Measurements from ENCODE around the gene SLC35B1. TPM values are rescaled to one million over a fixed set of nuclear protein-coding genes. Genes with fewer than 3 reads are reported as not detected.

Gene SLC35B1
- polyA plus RNA-seq, 1 donor (not counting 4 experiments of a cell fraction or from before 2014, with no cell fraction given): 71.6 TPM

- Histone ChIP-seq H2AFZ (ENCODE audit: control insufficient read depth, low read length) (no peak overlapping the region), H3K27ac (ENCODE audit: control insufficient read depth, insufficient read depth, low read length) (no peak overlapping the region), H3K9me1 (ENCODE audit: control insufficient read depth, extremely low read depth, insufficient read depth, low read length) (no peaks in the 10 kb centered on the region), H3K9ac (ENCODE audit: control insufficient read depth, extremely low read depth, insufficient read depth, low read length) (no peak overlapping the region), H3K4me2 (ENCODE audit: control insufficient read depth, extremely low read depth, insufficient read depth, low read depth, low read length) (no peak overlapping the region), H4K20me1 (ENCODE audit: control insufficient read depth, extremely low read depth, insufficient read depth, low read length) (no peaks in the 10 kb centered on the region), H3K4me3 (ENCODE audit: control insufficient read depth in 2 of 3, extremely low read depth in 1 of 3, insufficient read depth in 2 of 3, low read depth in 1 of 3, low read length in 3 of 3) (no peak overlapping the region), H3K9me3 (ENCODE audit: control insufficient read depth, low read depth, low read length) (no peaks in the 10 kb centered on the region), H3K79me2 (ENCODE audit: control insufficient read depth, insufficient read depth, low read length) (no peaks in the 10 kb centered on the region), H3K36me3 (ENCODE audit: control insufficient read depth in 2 of 2, extremely low read depth in 1 of 2, insufficient read depth in 2 of 2, low read length in 2 of 2) (no peaks in the 10 kb centered on the region), H3K27me3 (ENCODE audit: control insufficient read depth, extremely low read depth, insufficient read depth, low read length) (no peaks in the 10 kb centered on the region), H3K4me1 (ENCODE audit: control insufficient read depth, extremely low read depth, insufficient read depth, low read length) (no peaks in the 10 kb centered on the region)
- no peak for TF ChIP-seq EZH2 (IDR thresholded peaks at IDR 0.05; ENCODE audit: low read length)
- TF ChIP-seq CTCF (optimal IDR thresholded peaks at IDR 0.05 in 1 of 3, IDR thresholded peaks at IDR 0.05 in 1 of 3, conservative IDR thresholded peaks at IDR 0.05 in 1 of 3; ENCODE audit: extremely low read depth in 1 of 3, insufficient read depth in 2 of 3, low read length in 3 of 3): no peak
- dilution Hi-C loops (cut with MboI; ENCODE audit: extremely low pct_ligation_motif_present, low sequenced_read_pairs): no loop called here
- DNase-seq (ENCODE audit: low read depth, low spot score) (no peak), FAIRE-seq (no peak)
Measured at GRCh38 chr17:49730078-49730784, 22.5 kb upstream of the SLC35B1 start.

DNA sequence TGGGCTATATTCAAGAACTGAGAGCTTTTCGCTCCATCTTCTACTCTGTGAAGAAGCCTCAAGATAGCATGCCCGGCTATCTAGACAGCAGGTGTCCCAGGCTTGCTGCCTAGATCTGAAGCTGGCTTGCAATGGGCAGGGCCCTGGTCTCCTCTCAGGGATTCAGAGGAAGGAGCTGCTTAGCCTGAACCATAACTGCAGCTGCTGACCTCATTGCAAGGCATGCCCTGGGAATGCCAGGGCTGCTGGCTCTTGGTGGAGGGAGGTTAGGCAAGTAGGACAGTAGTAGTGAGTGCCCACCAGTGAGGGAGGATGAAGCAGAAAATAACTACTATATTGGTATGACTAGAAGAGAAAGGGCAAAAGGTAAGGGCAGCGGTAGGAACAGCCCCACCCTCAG, 21.3 kb upstream of the SLC35B1 start:
- dilution Hi-C loops (cut with MboI; ENCODE audit: extremely low pct_ligation_motif_present, low sequenced_read_pairs): no loop called here

More for the DNA sequence above, 21.3 kb upstream of the SLC35B1 start:
- Histone ChIP-seq H3K9me1 (ENCODE audit: control insufficient read depth, extremely low read depth, insufficient read depth, low read length) (no peaks in the 10 kb centered on the region), H3K9ac (ENCODE audit: control insufficient read depth, extremely low read depth, insufficient read depth, low read length) (no peak overlapping the region), H2AFZ (ENCODE audit: control insufficient read depth, low read length) (no peak overlapping the region), H4K20me1 (ENCODE audit: control insufficient read depth, extremely low read depth, insufficient read depth, low read length) (no peaks in the 10 kb centered on the region), H3K27ac (ENCODE audit: control insufficient read depth, insufficient read depth, low read length) (no peak overlapping the region), H3K4me2 (ENCODE audit: control insufficient read depth, extremely low read depth, insufficient read depth, low read depth, low read length) (no peak overlapping the region), H3K9me3 (ENCODE audit: control insufficient read depth, low read depth, low read length) (no peaks in the 10 kb centered on the region), H3K27me3 (ENCODE audit: control insufficient read depth, extremely low read depth, insufficient read depth, low read length) (no peaks in the 10 kb centered on the region), H3K4me1 (ENCODE audit: control insufficient read depth, extremely low read depth, insufficient read depth, low read length) (no peaks in the 10 kb centered on the region), H3K36me3 (ENCODE audit: control insufficient read depth in 2 of 2, extremely low read depth in 1 of 2, insufficient read depth in 2 of 2, low read length in 2 of 2) (no peaks in the 10 kb centered on the region), H3K4me3 (ENCODE audit: control insufficient read depth in 2 of 3, extremely low read depth in 1 of 3, insufficient read depth in 2 of 3, low read depth in 1 of 3, low read length in 3 of 3) (no peak overlapping the region), H3K79me2 (ENCODE audit: control insufficient read depth, insufficient read depth, low read length) (no peaks in the 10 kb centered on the region)
- FAIRE-seq: no peak
- DNase-seq (ENCODE audit: low read depth, low spot score): no peak
- no peak for TF ChIP-seq EZH2 (IDR thresholded peaks at IDR 0.05; ENCODE audit: low read length)
- TF ChIP-seq CTCF (optimal IDR thresholded peaks at IDR 0.05 in 1 of 3, IDR thresholded peaks at IDR 0.05 in 1 of 3, conservative IDR thresholded peaks at IDR 0.05 in 1 of 3; ENCODE audit: extremely low read depth in 1 of 3, insufficient read depth in 2 of 3, low read length in 3 of 3): no peak

Measured in keratinocyte (primary cell).